GM06990 (cell line): Measurements from ENCODE around the gene BANP.
"Not testable (repeated sequence)": the region's sequence is repeated elsewhere in the genome, so short reads cannot be mapped to it uniquely, and the experiment has no call there.

Experiments used
- DNase-seq: peaks from one replicate; pipeline ENCODE4 v3.0.0-alpha.2; 2011; ENCODE audit not compliant: insufficient read length; ENCODE audit errors: extremely low read depth
- H3K27me3 ChIP-seq: replicated peaks from 2 replicates; pipeline ENCODE4 v1.6.0; 2011; ENCODE audit warnings: low read length; ENCODE audit not compliant: control insufficient read depth, insufficient read depth
- H3K36me3 ChIP-seq: 2 replicates; pipeline ENCODE4 v1.5.1; 2011; ENCODE audit warnings: low read length; ENCODE audit not compliant: control insufficient read depth, insufficient read depth
- H3K4me3 ChIP-seq: replicated peaks from 2 replicates; pipeline ENCODE4 v1.5.1; 2011; ENCODE audit warnings: low read depth, mild to moderate bottlenecking, control low read depth, low read length
- TF ChIP-seq, protein P1 (sequence below): IDR thresholded peaks from 2 replicates; pipeline ENCODE4 v1.5.1; 2011; ENCODE audit warnings: low read length, control low read depth, mild to moderate bottlenecking, inconsistent platforms; ENCODE audit not compliant: insufficient read depth, poor library complexity, severe bottlenecking

The BANP gene

DNA sequence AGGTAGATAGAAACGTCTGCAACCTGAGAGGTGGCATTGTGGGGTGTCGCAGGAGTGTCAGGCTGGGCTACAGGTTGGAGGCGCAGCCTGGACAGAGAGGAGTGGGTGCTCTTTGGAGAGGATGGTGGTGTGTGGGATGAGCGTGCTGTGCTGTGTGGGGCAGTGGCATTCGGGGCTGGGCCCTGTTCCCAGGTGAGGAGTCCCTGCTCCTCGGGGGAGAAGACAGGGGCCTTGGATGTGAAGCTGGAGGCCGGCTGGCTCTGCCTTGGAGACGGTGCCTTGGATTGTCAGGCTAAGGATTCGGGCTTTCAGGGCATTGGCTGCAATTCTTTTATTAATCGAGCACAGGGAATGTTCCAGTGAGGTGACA lies 69.3 kb downstream of the BANP start:
- TF ChIP-seq, protein P1, sequence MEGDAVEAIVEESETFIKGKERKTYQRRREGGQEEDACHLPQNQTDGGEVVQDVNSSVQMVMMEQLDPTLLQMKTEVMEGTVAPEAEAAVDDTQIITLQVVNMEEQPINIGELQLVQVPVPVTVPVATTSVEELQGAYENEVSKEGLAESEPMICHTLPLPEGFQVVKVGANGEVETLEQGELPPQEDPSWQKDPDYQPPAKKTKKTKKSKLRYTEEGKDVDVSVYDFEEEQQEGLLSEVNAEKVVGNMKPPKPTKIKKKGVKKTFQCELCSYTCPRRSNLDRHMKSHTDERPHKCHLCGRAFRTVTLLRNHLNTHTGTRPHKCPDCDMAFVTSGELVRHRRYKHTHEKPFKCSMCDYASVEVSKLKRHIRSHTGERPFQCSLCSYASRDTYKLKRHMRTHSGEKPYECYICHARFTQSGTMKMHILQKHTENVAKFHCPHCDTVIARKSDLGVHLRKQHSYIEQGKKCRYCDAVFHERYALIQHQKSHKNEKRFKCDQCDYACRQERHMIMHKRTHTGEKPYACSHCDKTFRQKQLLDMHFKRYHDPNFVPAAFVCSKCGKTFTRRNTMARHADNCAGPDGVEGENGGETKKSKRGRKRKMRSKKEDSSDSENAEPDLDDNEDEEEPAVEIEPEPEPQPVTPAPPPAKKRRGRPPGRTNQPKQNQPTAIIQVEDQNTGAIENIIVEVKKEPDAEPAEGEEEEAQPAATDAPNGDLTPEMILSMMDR = no peak
- Histone ChIP-seq H3K4me3 (no peak overlapping the region), H3K27me3 (no peaks in the 10 kb centered on the region), H3K36me3 (peaks cover 1% of the 10 kb centered on the region)
- no peak for DNase-seq

GRCh38 chr16:88021041-88021970 lies 70.1 kb downstream of the BANP start:
- not testable (repeated sequence) for H3K4me3 ChIP-seq, H3K36me3 ChIP-seq, DNase-seq, H3K27me3 ChIP-seq

DNA sequence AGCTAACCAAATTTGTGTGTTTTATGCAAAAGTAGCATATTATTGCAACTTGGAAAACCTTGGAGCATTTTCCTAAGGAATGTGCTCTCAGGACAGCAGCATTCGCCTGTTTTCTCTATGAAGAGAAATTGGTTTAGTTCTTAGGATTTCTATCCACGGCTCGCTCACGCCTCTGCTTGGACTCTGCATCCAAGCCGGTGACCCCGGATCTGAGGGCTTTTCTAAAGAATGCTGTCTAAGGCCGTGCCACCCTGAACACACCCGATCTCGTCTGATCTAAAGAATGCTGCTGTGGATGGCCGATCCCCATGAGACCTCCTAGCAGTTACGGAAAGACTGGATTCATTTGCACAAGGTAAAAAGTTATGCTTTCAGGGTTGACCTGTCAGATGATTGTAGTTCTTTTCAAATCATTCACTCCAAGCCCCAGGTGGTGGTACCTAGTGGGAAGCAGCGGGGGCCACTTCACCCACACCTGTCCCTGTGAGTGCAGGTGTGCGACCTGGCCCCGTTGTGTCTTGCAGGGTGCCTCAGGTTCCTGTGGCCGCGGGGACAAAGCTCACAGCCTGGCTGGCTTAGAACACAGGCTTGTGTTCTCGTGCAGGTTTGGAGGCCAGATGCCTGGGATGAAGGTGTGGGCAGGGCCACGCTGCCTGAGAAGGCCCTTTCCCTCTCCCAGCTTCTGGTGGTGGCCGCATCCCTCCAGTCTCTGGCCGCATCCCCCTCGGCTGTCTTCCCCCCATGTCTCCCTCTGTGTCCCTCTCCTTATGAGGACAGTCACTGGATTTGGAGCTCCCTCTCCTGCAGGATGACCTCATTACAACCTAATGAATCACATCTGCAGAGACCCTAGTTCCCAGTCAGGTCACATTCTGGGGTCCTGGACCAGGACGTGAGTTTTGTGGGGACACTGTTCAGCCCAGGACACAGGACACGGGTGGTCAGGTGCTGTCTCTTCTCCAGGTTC lies 71.1 kb downstream of the BANP start:
- Histone ChIP-seq H3K4me3 (no peak overlapping the region), H3K36me3 (peaks cover 1% of the 10 kb centered on the region), H3K27me3 (no peaks in the 10 kb centered on the region)
- no peak for DNase-seq
- TF ChIP-seq, protein P1 = no peak

DNA sequence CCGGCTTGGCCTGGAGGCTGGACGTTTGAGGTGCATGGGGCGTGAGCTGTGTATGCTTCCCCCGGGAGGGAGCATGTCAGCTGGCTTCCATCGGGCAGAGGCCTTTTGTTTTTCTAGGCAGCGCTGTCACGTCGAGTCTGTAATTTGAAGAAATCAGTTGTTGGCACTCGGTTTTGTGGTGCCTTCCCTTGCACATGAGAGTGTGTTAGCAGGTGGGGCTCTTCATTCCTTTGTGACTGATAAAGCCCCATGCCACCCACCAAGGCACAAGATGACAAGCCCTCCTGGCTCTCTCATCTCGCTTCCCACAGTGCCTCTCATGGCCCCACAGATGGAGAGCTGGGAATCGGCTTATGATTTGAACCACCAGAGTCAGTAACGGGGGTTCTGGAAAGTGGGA lies 72.1 kb downstream of the BANP start:
- Histone ChIP-seq H3K36me3 (peaks cover 1% of the 10 kb centered on the region), H3K4me3 (no peak overlapping the region), H3K27me3 (no peaks in the 10 kb centered on the region)
- DNase-seq = no peak
- TF ChIP-seq, protein P1 = no peak

DNA sequence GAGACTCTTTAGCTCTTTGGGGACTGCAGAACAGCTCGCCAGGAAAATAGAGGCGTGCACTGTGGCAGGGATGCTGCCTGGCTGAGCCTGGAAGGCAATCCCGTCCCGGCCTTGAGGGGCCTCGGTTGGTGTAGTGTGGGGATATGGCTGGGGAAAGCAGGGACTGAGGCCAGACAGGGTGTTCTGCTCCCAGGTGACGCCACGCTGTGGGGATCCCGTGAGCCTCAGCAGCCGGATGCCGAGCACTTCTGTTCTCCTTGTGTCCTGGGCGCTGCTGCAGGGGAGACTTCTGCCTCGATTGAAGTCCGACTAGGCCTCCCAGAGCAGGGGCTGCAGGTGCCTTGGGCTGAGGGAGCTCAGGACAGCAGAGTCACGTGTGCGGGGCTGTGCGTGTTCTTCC lies 72.6 kb downstream of the BANP start:
- no peaks in the 10 kb centered on the region for H3K27me3 ChIP-seq
- no peak overlapping the region for H3K4me3 ChIP-seq
- TF ChIP-seq, protein P1 = no peak
- H3K36me3 ChIP-seq = peaks cover 1% of the 10 kb centered on the region
- DNase-seq = no peak

DNA sequence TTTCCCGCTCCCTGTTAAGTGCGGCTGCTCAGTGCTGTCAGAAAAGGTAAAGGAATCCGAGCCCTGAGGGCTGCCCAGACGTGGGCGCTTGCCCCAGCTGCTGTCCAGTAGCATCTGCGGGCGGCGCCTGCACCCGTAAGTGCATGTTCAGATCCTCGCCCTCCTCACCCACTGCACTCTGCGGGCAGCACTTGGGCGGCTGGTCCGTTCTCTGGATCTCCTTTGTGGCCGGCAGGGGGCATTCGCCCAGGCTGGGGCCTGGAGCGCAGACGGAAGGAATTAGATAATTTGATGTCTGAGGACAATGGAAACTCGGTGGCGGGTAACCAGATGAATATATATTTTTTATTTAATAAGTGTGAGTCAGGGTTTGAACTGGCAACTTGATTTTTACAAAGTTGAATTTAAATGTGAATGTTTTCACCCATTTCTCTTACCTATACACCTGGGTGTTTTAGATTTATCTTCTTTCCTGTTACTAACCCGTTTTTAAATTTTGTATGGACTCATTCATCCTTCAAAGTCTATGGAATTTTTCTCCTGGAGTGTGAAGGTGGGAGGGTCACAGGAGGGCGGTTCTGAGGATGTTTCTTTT lies 73.4 kb downstream of the BANP start:
- H3K27me3 ChIP-seq, H3K36me3 ChIP-seq, H3K4me3 ChIP-seq, DNase-seq: not testable (repeated sequence)

GRCh38 chr16:88025086-88025492 lies 73.9 kb downstream of the BANP start:
- not testable (repeated sequence) for H3K4me3 ChIP-seq, DNase-seq, H3K27me3 ChIP-seq, H3K36me3 ChIP-seq

GRCh38 chr16:88025828-88026555 lies 74.8 kb downstream of the BANP start:
- not testable (repeated sequence) for DNase-seq, H3K27me3 ChIP-seq, H3K36me3 ChIP-seq, H3K4me3 ChIP-seq
